OCI-LY3 (cell line): Measurements from ENCODE around the gene MAGI1.

Experiments used
- EZH2phosphoT487 ChIP-seq: fragments of 200-600 bp; shearing (Covaris generic); IDR thresholded peaks from 2 replicates; pipeline ENCODE4 v1.6.1; 2018; ENCODE audit warnings: antibody characterized with exemption, mixed run types, low read depth
- TF ChIP-seq, protein P1 (sequence below): fragments of 200-600, 300-600 bp; sonication (generic); IDR thresholded peaks from 2 replicates; pipeline ENCODE4 v1.5.1; 2014; ENCODE audit warnings: antibody characterized with exemption, low read length, low read depth

DNA sequence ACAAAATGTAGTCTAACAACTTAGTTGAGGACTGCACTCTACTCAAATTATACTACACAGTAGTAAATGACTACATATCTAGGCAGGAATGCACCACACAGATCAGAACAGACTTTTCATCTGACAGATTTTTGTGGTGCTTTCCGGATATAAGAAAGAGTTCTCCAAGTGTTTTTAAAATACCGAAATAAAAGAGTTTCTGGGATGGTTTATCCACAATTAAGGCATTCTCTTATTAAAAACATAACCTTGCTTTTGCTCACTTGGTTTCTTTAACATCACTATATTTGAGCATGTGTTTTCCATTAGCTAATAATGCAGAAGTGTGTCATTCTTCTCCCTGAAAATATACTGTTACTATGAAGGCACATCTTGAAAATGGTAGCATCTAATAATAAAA lies 132.9 kb downstream of the MAGI1 start:
- TF ChIP-seq, protein P1, sequence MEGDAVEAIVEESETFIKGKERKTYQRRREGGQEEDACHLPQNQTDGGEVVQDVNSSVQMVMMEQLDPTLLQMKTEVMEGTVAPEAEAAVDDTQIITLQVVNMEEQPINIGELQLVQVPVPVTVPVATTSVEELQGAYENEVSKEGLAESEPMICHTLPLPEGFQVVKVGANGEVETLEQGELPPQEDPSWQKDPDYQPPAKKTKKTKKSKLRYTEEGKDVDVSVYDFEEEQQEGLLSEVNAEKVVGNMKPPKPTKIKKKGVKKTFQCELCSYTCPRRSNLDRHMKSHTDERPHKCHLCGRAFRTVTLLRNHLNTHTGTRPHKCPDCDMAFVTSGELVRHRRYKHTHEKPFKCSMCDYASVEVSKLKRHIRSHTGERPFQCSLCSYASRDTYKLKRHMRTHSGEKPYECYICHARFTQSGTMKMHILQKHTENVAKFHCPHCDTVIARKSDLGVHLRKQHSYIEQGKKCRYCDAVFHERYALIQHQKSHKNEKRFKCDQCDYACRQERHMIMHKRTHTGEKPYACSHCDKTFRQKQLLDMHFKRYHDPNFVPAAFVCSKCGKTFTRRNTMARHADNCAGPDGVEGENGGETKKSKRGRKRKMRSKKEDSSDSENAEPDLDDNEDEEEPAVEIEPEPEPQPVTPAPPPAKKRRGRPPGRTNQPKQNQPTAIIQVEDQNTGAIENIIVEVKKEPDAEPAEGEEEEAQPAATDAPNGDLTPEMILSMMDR, result no peak
- TF ChIP-seq EZH2phosphoT487, result no peak
